GM19099 (cell line): ENCODE measurements around the gene CRACR2A.

Experiments used
- POLR2A ChIP-seq: IDR thresholded peaks from 3 replicates; pipeline ENCODE4 v1.6.1; 2011; ENCODE audit warnings: low read depth; ENCODE audit not compliant: insufficient read length; ENCODE audit errors: extremely low read depth

CRACR2A gene

GRCh38 chr12:3717283-3717898 is 35.5 kb downstream of the CRACR2A start:
- no peak for TF ChIP-seq POLR2A

- TF ChIP-seq POLR2A: no peak
These were observed 36.9 kb downstream of the CRACR2A start for GRCh38 chr12:3715999-3716398.

GRCh38 chr12:3713947-3714346 is 39.0 kb downstream of the CRACR2A start:
- no peak for TF ChIP-seq POLR2A

GRCh38 chr12:3713483-3713882 is 39.4 kb downstream of the CRACR2A start:
- TF ChIP-seq POLR2A: no peak

- no peak for TF ChIP-seq POLR2A
These were observed 40.5 kb downstream of the CRACR2A start for GRCh38 chr12:3712209-3712992.

- TF ChIP-seq POLR2A: no peak
These were observed 47.6 kb downstream of the CRACR2A start for GRCh38 chr12:3705354-3705675.

- TF ChIP-seq POLR2A: no peak
These were observed 48.2 kb downstream of the CRACR2A start for GRCh38 chr12:3704512-3705353.

- TF ChIP-seq POLR2A: no peak
These were observed 52.0 kb downstream of the CRACR2A start for GRCh38 chr12:3700861-3701260.

- no peak for TF ChIP-seq POLR2A
These were observed 54.5 kb downstream of the CRACR2A start for GRCh38 chr12:3698218-3698974.

GRCh38 chr12:3697311-3697870 is 55.5 kb downstream of the CRACR2A start:
- no peak for TF ChIP-seq POLR2A

GRCh38 chr12:3694673-3695072 is 58.2 kb downstream of the CRACR2A start:
- TF ChIP-seq POLR2A: no peak

GRCh38 chr12:3692616-3693365 is 60.1 kb downstream of the CRACR2A start:
- no peak for TF ChIP-seq POLR2A

GRCh38 chr12:3686463-3686862 is 66.4 kb downstream of the CRACR2A start:
- no peak for TF ChIP-seq POLR2A

- TF ChIP-seq POLR2A: no peak
These were observed 67.1 kb downstream of the CRACR2A start for GRCh38 chr12:3685830-3686229.
